Amniotic stem cell (primary cell): ENCODE results near the gene FAM124B.

ENCODE experiments used
- DNase-seq: peaks from one replicate; lab custom pipeline; 2025; lab: John Stamatoyannopoulos, UW

The FAM124B gene, protein sequence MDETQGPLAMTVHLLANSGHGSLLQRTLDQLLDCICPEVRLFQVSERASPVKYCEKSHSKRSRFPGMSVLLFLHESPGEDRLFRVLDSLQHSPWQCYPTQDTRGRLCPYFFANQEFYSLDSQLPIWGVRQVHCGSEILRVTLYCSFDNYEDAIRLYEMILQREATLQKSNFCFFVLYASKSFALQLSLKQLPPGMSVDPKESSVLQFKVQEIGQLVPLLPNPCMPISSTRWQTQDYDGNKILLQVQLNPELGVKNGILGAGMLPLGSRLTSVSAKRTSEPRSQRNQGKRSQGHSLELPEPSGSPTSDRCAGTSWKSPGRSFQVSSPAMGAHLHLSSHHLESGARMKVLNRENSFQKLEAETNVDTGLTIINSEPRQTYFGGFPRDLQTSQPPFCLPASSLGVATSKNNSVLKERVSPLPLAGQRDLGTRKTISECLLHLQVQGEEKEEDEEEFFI

DNA sequence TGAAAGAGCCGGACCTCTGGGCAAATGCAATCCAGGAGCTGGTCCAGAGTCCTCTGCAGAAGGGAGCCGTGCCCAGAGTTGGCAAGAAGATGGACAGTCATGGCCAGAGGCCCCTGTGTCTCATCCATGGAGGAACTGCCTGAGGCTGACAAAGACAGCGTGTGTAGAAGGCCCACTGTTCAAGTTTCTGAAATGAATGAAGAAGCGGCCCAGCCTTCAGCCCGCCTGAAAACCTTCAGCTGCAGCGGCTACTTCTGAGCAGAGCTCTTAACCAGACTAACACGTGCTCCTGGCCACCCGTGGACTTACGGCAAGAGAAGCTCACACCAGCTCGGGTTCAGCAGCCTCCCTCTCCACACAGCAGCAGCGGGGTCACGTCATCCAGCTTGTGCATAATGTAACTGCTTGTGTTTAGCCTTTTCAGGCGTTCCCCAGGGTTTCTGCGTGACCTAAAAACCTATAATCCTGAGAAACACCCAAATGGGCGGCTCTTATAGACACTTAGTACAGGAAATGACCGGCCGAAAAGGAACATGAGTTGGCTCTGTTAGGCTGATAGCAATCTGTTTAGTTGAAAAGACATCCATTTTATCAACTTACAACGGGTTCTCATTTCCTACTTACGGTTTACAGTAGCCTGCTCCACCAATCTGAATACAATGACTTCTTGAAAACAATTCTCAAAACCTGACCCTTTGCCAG, at the start of gene FAM124B:
TSS of gene FAM124B (minus strand) at position 467 of the 702 bp plus-strand sequence. CDS start at position 128, 339 bp downstream.
- no peak for DNase-seq

DNA sequence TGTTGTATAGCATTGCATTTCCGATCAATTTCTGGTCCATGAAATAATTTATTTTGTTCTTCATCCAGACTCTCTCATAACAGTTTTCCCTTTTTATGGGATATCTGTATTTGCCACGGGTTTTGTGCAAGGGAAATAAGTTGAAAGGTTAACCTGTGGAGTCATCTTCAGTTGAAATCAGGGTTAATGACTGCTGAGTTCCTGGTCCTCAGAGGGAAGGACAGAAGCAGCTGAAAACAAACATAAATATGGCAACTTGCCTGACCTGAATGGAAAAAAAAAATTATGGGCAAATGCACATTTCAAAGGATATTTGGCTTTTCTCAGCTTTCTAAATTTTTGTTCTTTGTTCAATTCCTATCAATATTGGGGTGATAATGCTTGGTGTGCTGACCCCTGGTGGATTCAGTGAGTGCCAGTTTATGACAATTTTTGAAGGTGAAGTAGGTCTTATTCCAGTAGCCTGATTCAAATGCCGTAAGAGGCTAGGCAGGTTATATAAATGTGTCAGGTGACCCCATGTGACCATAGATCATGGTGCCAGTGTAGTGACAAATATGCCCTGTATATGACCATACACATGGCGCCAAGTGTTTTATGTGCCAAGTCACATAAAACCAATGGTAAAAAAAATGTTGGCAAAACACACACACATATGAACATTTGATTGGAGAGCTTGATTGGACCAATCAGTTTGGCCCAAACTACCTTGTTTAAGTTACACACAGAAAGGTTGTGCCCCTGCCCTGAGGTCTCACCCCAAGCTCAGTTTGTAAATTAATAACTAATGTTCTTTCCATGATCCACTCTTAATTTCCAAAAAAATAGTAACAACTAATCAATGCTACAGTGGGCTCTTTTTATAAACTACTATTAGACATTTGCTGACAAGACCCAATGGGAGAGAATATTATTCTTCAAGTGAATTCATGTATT, 47.6 kb upstream of the FAM124B start:
- no peak for DNase-seq

DNA sequence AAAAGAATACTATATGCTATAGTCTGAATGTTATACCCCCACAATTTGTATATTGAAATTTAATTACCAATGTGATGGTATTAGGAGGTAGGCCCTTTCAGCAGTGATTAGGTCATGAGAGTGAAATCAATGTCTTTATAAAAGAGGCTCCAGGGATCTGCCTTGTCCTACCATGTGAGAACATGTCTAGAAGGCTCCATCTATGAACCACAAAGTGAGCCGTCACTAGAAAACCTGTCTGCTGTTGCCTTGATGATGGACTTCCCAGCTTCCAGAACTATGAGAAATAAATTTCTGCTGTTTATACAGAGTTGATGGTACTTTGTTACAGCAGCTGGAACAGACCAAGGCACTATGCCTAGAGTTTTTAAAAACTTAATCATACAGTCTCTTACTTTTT, 46.3 kb upstream of the FAM124B start:
- no peak for DNase-seq

DNA sequence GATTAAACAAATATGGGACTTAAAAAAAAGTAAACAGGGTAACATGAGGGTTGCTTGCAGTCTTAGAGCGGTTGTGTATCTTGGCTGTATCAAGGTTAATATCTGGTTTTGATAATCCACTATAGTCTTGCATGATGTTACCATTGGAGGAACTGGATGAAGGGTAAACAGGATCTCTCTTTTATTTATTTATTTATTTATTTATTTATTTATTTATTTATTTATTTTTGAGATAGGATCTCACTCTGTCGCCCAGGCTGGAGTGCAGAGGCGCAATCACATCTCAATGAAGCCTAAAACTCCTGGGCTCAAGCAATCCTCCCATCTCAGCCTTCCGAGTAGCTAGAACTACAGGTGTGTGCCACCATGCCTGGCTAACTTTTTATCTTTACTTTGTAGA, 42.9 kb upstream of the FAM124B start:
- no peak for DNase-seq

DNA sequence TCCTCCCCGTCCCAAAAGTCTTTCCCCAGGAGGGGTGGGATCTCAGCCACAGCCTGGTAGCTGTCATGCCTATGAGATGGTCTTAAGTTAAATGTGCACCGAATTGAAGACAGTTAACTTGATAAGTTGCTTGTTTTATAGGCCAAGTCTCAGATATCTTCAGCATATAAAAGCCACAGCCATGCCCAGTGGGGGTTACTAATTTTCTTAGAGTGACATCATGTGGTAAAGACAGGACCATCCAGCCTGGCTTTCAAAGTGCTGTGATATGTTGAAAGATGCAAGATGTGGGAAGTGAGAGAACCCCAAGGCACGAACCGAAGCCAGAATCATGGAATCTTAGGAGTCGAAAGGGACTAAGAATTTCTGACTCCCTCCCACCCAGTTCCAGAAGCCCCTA, 42.1 kb upstream of the FAM124B start:
- no peak for DNase-seq

DNA sequence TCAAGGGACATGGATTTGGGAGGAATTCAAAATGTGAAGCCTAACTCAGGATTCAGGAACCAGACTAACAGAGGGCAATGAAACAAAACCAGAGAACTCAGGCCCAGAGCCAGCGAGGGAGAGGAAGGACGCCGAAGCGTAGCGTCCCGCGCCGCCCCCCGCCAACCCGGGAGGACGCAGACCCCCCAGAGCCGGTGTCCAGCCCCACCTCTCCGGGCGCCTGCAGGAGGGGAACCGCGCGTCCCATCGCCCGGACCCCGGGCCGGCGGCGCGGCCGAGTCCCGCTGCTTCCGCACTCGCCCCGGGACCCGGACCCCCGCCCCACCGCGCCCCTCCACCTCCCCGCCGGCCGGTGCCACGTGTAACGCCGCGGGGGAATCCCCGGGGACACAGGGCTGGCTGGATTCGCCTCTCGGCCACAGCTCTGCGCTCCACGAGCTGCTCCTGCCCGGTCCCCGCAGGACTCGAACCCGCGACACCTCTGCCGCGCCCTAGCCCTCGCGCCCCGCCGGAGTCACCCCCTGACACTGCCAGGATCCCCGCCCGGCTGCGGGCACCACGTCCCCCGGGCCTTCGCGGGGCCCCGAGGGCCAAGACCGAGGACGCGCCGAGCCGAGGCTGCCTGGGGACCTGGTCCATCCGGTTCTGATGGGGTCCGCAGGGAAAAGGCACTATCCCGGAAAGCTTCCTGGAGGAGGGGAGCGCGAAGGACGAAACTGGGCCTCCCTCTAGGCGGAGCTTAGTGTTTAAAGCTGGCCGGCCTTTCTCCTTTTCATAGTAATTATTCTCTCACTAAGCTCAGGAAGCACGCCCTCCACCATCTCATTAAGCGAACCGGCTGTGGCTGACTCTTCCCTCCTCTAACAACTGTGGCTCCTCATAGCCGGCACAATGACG, 40.4 kb upstream of the FAM124B start:
- no peak for DNase-seq

DNA sequence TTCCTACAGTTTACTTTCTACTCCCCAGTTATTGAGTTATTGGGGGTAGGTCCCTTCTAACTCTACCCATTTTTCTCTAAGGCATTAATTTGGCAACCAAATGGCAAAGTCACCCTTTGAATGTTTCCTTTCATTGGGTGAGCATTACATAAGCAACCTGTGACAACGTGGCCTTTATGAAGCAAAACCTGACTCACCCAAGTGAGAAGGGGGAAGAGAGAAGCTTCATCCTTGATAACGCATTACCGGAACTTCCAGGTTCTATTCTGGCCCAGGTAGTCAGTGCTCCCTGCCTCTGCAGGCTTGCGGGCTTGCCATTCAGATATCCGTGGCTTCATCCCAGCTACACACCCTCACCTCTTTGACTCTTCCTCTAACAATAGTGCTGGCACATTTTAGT, 39.1 kb upstream of the FAM124B start:
- DNase-seq = no peak

DNA sequence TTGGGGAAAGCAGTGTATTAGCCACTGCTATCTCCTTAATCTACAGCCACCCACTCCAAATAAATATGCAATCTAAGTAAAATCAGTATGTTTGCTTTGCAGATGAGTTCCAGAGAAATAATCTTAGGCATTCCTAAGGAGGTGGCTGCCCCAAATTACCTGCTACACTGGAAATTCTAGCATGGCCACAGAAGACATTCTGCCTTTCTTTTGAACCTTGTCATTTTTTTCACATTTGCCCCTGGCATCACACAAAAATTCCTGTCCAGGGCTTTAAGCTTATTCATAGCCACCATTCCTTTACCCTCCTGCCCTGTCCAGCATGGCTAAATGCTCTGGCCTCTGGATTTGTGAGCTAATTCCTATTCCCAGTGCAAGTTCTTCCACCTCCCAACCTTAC, 36.8 kb upstream of the FAM124B start:
- DNase-seq = no peak

DNA sequence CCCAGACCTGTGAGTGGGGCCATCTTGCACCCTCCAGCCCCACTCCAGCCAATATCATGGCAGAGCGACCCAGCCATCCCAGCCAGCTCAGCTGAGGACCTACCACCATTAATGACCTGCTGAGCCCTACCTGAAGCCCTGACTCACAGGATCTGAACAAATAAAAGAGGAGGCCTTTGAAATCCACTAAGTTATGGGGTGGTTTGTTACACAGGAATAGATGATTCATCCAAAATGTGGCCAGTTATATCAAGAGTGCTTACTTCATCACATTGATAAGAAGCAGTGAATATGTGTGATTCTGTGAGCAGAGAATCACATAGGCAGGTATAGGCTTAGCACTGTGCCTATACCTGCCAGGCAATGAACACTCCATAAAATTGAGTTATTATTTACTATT, 34.7 kb upstream of the FAM124B start:
- DNase-seq = no peak

DNA sequence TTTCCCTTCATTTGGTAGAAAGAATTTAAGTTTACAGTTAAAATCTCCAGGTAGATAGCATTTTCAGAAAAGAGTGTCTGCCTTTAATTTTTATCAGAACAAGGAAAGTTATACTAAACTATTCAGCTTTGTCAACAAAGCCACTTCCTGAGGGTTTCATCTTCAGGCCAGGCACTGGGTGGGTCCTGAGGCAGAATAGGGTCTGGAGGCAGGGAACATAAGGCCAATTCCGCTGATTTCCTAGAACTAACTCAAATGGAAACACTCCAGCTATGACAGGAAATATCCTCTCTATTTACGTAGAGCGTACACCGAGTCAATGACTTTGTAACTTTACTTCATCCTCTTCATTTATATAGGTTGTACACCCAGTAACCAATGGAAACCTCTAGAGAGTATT, 32.7 kb upstream of the FAM124B start:
- no peak for DNase-seq

DNA sequence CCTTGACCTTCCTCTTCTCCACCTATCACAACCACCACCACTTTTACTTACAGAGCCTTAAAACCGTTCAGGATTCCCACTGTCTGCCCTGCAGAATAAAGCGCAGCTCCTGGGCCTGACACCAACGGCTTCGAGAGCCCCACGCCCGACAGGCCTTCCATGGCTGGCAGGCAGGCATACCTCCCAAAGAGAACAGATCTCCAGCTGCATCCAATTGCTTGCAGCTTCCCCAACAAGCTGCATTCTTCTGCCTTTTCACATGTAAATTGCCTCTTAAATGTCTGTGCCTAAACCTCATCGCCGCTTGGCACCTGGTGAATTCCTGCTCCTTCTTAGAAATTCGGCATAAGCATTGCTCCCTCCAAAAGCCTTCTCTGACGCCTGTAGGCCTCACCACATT, 31.5 kb upstream of the FAM124B start:
- DNase-seq = no peak

DNA sequence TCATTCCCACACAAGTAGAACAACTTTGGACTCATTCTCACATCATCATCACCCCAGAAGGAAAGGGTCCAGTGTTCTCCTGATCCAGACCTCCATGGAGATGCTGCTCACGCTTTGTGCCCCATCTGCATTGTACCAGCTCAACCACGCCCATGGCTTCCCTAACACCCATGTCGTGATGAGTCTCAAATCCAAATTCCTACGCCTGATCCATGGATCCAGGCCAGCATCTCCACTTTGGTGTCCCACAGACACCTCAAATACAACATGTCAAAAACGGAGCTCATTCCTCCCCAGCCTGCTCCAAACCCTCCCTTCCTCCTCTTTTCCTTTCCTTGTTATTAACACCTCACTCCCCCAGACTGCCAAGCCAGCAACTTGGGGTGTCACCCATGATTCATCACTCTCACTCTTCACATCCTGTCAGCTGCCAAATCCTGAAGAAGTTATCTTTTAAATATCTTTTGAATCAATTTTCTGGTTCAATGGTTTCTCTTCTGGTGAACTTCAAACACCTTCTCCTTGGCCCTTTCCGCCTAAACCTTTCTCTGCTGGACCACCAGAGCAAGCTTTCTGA, 30.2 kb upstream of the FAM124B start:
- no peak for DNase-seq

DNA sequence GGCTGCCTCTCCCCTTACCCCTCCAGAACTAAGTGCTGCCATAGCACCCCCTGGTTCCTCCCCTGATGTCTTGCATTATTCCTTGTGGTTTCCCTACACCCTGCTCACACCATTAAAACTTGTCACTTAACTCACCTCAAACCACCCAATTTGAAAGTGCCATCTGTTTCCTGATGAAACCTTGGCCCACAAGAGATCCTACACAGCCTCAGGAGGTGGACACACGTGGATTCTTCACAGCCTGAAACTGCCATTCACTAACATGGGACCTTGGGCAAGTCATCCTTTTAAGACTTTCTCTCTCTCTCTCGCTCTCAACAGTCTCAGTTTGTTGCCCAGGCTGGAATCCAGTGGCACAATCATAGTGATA, 27.5 kb upstream of the FAM124B start:
- DNase-seq = no peak

DNA sequence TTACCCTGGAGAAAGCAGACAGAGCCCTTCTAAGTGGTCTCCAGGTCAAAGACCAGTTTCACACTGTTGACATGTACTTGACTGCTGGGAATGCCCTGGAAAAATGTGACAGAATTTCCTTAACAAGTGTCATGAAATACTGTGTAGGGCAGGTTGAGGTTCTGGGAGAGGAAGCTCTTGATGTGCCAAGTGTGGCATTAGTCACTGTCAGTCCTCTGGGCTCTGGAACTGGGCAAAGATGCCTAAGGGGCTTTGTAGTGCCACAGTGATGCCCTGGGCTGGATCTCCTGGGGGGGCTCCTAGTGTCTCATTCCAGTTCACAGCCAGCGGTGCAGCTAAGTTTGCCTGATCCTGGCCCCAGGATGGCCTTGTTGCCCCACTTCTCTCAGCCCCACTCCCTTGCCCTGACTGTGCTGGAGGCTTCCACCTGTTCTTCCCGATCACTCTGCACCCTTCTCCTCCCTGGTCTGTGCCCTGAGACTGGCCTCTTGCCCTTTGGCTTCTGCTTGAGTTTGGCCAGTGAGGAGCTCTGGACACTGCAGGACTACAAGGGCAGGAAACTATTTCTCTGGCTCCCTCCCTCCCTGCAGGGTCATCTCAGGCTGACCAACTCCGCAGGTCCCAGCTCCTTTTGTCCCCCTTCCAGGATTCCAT, 27.0 kb upstream of the FAM124B start:
- DNase-seq = no peak

DNA sequence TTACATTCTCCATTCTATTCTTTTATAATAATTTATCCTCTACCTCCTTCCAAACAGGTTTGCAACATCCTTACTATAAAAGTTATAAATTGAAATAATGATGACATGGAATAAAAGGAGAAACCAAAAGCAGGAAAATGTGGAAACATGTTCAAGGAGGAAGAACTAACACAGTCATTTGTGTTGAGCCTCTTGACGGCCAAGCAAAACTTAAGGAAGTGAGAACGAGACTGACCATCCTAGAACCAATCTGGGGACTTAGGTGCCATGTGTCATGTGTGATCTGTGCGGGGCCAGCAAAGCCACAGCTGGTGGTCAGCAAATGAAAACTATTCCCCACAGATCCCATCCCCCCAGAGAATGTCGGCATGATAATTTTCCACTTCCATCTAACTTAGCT, 25.6 kb upstream of the FAM124B start:
- no peak for DNase-seq

DNA sequence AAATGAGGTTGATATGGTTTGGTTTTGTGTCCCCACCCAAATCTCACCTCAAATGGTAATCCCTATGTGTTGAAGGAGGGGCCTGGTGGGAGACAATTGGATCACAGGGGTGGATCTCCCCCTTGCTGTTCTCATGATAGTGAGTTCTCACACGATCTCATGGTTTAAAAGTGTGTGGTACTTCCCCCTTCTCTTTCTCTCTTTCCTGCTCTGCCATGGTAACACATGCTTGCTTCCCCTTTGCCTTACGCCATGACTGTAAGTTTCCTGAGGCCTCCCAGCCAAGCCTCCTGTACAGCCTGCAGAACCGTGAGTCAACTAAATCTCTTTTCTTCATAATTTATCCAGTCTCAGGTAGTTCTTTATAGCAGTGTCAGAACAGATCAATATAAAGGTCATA, 24.7 kb upstream of the FAM124B start:
- no peak for DNase-seq

DNA sequence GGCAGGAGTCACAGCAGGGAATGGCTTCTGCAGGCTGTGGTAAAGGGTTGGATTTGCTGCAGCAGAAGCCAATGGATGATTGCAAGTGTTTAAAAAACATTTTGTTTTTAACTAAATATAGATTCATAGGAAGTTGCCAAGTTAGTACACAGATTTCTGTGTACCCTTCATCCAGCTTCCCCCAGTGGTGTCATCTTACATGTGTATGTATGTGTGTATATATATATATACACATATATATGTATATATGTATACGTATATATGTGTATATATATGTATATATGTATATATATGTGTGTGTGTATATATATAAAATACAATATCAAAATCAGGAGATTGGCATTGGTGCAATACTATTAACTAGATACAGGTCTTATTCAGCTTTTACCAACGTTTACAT, 19.2 kb upstream of the FAM124B start:
- no peak for DNase-seq

DNA sequence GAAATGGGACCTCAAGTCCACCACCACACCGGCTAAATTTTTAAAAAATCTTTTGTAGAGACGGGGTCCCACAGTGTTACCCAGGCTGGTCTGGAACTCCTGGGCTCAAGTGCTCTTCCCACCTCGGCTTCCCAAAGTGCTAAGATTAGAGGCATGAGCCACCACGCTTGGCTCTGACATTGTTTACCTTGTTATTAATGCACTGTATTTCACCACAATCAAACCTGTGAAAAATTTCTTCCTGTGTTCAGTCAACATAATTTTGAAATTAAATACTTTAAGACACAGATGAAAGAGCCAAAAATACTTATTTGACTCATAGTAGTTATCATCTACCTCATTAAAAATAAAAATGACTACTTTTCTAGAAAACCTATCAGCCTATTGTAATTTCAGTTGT, 16.0 kb upstream of the FAM124B start:
- no peak for DNase-seq

DNA sequence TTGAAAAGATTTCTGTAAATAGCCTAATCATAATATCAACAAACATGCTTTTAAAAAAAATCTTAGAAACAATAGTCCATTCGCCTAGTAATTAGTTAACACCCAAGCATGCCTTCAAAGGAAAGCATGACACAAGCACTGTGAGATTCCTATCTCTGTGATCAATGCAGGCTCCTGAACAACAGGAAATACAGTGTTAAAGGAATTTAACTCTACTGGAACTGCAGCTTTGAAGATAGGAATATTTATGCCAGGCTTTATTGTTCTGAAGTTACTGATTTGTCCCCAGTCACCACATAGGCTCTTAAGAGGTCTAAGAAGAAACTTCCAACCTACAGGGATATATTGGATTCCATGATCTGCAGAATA, 15.4 kb upstream of the FAM124B start:
- no peak for DNase-seq

DNA sequence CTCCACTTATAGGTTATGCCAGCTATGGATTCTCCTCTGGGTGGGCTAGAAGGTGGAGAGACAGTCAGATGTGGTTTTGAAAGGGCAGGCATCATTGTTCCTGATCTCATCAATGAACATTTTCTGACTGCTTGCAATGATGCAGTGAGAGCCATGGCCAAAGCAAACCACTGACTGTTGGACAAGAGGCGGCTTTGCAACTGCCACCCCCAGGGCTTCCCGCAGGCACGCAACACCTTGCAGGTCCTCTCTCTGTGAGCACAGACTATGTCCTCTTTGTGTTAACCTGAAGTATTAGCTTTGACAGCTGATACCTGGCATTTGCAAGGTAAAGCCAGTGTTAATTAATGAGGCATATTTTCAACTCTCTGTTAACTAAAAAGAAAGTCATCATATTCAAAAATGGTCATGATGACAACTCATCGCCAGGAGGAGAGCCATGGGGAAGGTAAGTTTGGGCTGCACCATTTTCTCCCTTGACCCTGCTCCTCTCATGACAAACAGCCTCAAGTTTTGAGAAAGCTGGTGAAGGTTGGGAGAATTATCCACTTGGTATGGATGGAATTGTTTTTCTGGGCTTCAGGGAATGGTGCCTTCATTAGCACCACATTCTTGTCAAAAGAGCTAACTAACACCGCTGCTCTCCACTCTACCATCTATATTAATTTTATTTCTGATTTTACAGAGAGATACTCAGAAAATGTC, 14.9 kb upstream of the FAM124B start:
- DNase-seq = no peak
